Panc1 (cell line): Measurements from ENCODE around the gene CDH8.

Experiments
- POLR2AphosphoS5 ChIP-seq: IDR thresholded peaks from 2 replicates; pipeline ENCODE4 v1.6.1; 2012; ENCODE audit warnings: mild to moderate bottlenecking, low read depth, low read length, moderate library complexity
- SIN3A ChIP-seq: IDR thresholded peaks from 2 replicates; pipeline ENCODE4 v1.6.1; 2012; ENCODE audit warnings: low read depth, mild to moderate bottlenecking, low read length, moderate library complexity, borderline replicate concordance; ENCODE audit not compliant: insufficient read depth
- TCF7L2 ChIP-seq: IDR thresholded peaks from 2 replicates; pipeline ENCODE4 v1.6.1; 2011; ENCODE audit warnings: mild to moderate bottlenecking, low read depth, low read length, inconsistent platforms
- TF ChIP-seq, protein P1 (sequence below): fragments of 450-650 bp; IDR thresholded peaks from 2 replicates; pipeline ENCODE4 v1.5.1; 2017; ENCODE audit warnings: mild to moderate bottlenecking

DNA sequence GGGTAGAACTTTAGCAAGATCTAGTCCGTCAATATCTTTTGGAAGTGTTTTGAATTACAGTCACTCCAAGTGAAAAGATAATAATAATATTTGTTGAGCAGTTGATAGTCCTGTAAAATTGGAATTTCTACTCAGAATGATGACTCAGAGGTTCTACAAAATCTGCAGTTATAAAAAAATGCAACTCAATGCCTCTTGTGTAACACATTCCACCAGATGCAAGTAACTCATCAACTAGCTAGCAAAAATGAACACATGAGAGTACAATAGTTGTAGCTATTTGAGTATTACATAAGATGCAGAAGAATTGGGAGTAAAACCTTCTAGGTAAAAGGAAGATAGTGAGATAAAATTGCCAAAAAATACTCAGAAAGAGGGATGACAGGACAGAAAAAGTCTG lies 177.2 kb downstream of the CDH8 start:
- TF ChIP-seq, protein P1, sequence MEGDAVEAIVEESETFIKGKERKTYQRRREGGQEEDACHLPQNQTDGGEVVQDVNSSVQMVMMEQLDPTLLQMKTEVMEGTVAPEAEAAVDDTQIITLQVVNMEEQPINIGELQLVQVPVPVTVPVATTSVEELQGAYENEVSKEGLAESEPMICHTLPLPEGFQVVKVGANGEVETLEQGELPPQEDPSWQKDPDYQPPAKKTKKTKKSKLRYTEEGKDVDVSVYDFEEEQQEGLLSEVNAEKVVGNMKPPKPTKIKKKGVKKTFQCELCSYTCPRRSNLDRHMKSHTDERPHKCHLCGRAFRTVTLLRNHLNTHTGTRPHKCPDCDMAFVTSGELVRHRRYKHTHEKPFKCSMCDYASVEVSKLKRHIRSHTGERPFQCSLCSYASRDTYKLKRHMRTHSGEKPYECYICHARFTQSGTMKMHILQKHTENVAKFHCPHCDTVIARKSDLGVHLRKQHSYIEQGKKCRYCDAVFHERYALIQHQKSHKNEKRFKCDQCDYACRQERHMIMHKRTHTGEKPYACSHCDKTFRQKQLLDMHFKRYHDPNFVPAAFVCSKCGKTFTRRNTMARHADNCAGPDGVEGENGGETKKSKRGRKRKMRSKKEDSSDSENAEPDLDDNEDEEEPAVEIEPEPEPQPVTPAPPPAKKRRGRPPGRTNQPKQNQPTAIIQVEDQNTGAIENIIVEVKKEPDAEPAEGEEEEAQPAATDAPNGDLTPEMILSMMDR: no peak
- no peak for TF ChIP-seq POLR2AphosphoS5
- no peak for TF ChIP-seq TCF7L2
- no peak for TF ChIP-seq SIN3A
